Panc1 (cell line): Measurements from ENCODE around the gene MAG. TPM values are rescaled to one million over a fixed set of nuclear protein-coding genes. Genes with fewer than 3 reads are reported as not detected.
"Not testable (repeated sequence)": the region's sequence is repeated elsewhere in the genome, so short reads cannot be mapped to it uniquely, and the experiment has no call there.

Experiments used
- ATAC-seq: fragments of 200-7000 bp; cut with Tn5 transposase; 2 replicates; pipeline ENCODE4 v1.9.1; 2020; ENCODE audit warnings: mild to moderate bottlenecking, moderate library complexity
- BruUV-seq: library from RNA; stranded (reverse); fragments of 400-500 nt; replicated peaks from 2 replicates; lab custom pipeline; 2021; lab: Mats Ljungman, UMichigan
- CTCF ChIA-PET: fragments of 300-600 bp; sonication (Branson Sonifier 250); formaldehyde crosslinking; loops from one replicate; lab custom pipeline; 2022; ENCODE audit warnings: antibody characterized with exemption; lab: Charles Lee
- POLR2A ChIA-PET: fragments of 300-600 bp; sonication (Branson Sonifier 250); formaldehyde crosslinking; loops from one replicate; lab custom pipeline; 2022; ENCODE audit warnings: antibody characterized with exemption; lab: Charles Lee
- DNase-seq: peaks from one replicate; pipeline ENCODE4 v3.0.0-alpha.2; 2010; ENCODE audit warnings: low read depth, low spot score
- H3K27ac ChIP-seq: 2 replicates; pipeline ENCODE4 v1.5.1; 2011; ENCODE audit warnings: mild to moderate bottlenecking, low read length, inconsistent platforms
- H3K27me3 ChIP-seq: fragments of 200-500 bp; sonication (Bioruptor generic); 2 replicates; pipeline ENCODE4 v1.6.0; 2014; ENCODE audit warnings: low read length, inconsistent platforms; ENCODE audit not compliant: control insufficient read depth, insufficient read depth
- H3K36me3 ChIP-seq: fragments of 200-500 bp; sonication (Bioruptor generic); 2 replicates; pipeline ENCODE4 v1.5.1; 2014; ENCODE audit warnings: inconsistent platforms, mild to moderate bottlenecking, low read length, moderate library complexity; ENCODE audit not compliant: control insufficient read depth, insufficient read depth
- H3K4me1 ChIP-seq: 2 replicates; pipeline ENCODE4 v1.5.1; 2011; ENCODE audit warnings: inconsistent platforms, mild to moderate bottlenecking, low read length, moderate library complexity; ENCODE audit not compliant: control insufficient read depth, insufficient read depth
- H3K4me3 ChIP-seq, 2 experiments: 2 replicates each; pipeline ENCODE4 v1.5.1; 2011 to 2012; ENCODE audit warnings: low read depth in 2 of 2, low read length in 2 of 2, mild to moderate bottlenecking in 2 of 2, inconsistent platforms in 1 of 2, moderate library complexity in 1 of 2
- H3K9me3 ChIP-seq: fragments of 200-500 bp; sonication (Bioruptor generic); 2 replicates; pipeline ENCODE4 v1.5.1; 2014; ENCODE audit warnings: low read depth, mild to moderate bottlenecking, inconsistent platforms, low read length, moderate library complexity; ENCODE audit not compliant: control insufficient read depth, insufficient read depth
- POLR2AphosphoS5 ChIP-seq: IDR thresholded peaks from 2 replicates; pipeline ENCODE4 v1.6.1; 2012; ENCODE audit warnings: mild to moderate bottlenecking, low read depth, low read length, moderate library complexity
- SIN3A ChIP-seq: IDR thresholded peaks from 2 replicates; pipeline ENCODE4 v1.6.1; 2012; ENCODE audit warnings: low read depth, mild to moderate bottlenecking, low read length, moderate library complexity, borderline replicate concordance; ENCODE audit not compliant: insufficient read depth
- TCF7L2 ChIP-seq: IDR thresholded peaks from 2 replicates; pipeline ENCODE4 v1.6.1; 2011; ENCODE audit warnings: mild to moderate bottlenecking, low read depth, low read length, inconsistent platforms
- in situ Hi-C: cut with HindIII; loops from 2 replicates; pipeline ENCODE4 v1.10.0; 2016; ENCODE audit warnings: low sequenced_read_pairs, low pct_unique_long_range_greater_than_20kb
- intact Hi-C: fragments of 100-400 bp; cut with micrococcal nuclease; formaldehyde crosslinking; loops from one replicate; pipeline ENCODE4 v1.10.0; 2022; ENCODE audit not compliant: unreplicated experiment
- total RNA-seq: library from RNA; stranded (reverse); gene quantifications from one replicate; pipeline ENCODE4 v1.2.1, GENCODE V29; 2021; ENCODE audit not compliant: unreplicated experiment
- TF ChIP-seq, protein P1 (sequence below), 2 experiments: IDR thresholded peaks; 2 replicates each; pipeline ENCODE4 v1.6.1; 2011 to 2012; ENCODE audit warnings: low read depth in 2 of 2, control low read depth in 1 of 2, low read length in 1 of 2, mild to moderate bottlenecking in 1 of 2, moderate library complexity in 1 of 2; ENCODE audit not compliant: insufficient read depth in 1 of 2
- TF ChIP-seq, protein P2 (sequence below): fragments of 450-650 bp; IDR thresholded peaks from 2 replicates; pipeline ENCODE4 v1.5.1; 2017; ENCODE audit warnings: mild to moderate bottlenecking

Gene MAG
- total RNA-seq, 1 experiment from 2014 or later = not detected

GRCh38 chr19:35355791-35356460 is 64.0 kb downstream of the MAG start:
- in situ Hi-C loops (no loop called here), intact Hi-C loops (loop anchor here (10.0 kb wide), 1 partner anchor 139 kb away; the partner anchor contains the start of gene KRTDAP)
- H3K36me3 ChIP-seq = no peaks in the 10 kb centered on the region
- H3K9me3 ChIP-seq = no peaks in the 10 kb centered on the region
- POLR2A ChIA-PET = no interaction called here
- CTCF ChIA-PET = interaction anchor here (0.7 kb wide), 1 partner anchor 9 kb away, joined by 10 read pairs; no protein-coding TSS in a partner anchor
- ATAC-seq (no peak), DNase-seq (no peak)
- H3K4me1 ChIP-seq = no peaks in the 10 kb centered on the region
- no TSS peak for BruUV-seq
- no peak overlapping the region for H3K4me3 ChIP-seq
- TF ChIP-seq SIN3A (no peak), TCF7L2 (no peak), POLR2AphosphoS5 (no peak)
- TF ChIP-seq, protein P1, sequence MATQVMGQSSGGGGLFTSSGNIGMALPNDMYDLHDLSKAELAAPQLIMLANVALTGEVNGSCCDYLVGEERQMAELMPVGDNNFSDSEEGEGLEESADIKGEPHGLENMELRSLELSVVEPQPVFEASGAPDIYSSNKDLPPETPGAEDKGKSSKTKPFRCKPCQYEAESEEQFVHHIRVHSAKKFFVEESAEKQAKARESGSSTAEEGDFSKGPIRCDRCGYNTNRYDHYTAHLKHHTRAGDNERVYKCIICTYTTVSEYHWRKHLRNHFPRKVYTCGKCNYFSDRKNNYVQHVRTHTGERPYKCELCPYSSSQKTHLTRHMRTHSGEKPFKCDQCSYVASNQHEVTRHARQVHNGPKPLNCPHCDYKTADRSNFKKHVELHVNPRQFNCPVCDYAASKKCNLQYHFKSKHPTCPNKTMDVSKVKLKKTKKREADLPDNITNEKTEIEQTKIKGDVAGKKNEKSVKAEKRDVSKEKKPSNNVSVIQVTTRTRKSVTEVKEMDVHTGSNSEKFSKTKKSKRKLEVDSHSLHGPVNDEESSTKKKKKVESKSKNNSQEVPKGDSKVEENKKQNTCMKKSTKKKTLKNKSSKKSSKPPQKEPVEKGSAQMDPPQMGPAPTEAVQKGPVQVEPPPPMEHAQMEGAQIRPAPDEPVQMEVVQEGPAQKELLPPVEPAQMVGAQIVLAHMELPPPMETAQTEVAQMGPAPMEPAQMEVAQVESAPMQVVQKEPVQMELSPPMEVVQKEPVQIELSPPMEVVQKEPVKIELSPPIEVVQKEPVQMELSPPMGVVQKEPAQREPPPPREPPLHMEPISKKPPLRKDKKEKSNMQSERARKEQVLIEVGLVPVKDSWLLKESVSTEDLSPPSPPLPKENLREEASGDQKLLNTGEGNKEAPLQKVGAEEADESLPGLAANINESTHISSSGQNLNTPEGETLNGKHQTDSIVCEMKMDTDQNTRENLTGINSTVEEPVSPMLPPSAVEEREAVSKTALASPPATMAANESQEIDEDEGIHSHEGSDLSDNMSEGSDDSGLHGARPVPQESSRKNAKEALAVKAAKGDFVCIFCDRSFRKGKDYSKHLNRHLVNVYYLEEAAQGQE (IDR thresholded peaks at IDR 0.05; ENCODE audit: insufficient read depth in 1 of 2, low read depth in 2 of 2, low read length in 1 of 2) = no peak
- TF ChIP-seq, protein P2, sequence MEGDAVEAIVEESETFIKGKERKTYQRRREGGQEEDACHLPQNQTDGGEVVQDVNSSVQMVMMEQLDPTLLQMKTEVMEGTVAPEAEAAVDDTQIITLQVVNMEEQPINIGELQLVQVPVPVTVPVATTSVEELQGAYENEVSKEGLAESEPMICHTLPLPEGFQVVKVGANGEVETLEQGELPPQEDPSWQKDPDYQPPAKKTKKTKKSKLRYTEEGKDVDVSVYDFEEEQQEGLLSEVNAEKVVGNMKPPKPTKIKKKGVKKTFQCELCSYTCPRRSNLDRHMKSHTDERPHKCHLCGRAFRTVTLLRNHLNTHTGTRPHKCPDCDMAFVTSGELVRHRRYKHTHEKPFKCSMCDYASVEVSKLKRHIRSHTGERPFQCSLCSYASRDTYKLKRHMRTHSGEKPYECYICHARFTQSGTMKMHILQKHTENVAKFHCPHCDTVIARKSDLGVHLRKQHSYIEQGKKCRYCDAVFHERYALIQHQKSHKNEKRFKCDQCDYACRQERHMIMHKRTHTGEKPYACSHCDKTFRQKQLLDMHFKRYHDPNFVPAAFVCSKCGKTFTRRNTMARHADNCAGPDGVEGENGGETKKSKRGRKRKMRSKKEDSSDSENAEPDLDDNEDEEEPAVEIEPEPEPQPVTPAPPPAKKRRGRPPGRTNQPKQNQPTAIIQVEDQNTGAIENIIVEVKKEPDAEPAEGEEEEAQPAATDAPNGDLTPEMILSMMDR = no peak
- H3K27me3 ChIP-seq = 0 out of 2 replicates have a peak, but pooled peaks cover 2% of the 10 kb centered on the region
- no peak overlapping the region for H3K27ac ChIP-seq

DNA sequence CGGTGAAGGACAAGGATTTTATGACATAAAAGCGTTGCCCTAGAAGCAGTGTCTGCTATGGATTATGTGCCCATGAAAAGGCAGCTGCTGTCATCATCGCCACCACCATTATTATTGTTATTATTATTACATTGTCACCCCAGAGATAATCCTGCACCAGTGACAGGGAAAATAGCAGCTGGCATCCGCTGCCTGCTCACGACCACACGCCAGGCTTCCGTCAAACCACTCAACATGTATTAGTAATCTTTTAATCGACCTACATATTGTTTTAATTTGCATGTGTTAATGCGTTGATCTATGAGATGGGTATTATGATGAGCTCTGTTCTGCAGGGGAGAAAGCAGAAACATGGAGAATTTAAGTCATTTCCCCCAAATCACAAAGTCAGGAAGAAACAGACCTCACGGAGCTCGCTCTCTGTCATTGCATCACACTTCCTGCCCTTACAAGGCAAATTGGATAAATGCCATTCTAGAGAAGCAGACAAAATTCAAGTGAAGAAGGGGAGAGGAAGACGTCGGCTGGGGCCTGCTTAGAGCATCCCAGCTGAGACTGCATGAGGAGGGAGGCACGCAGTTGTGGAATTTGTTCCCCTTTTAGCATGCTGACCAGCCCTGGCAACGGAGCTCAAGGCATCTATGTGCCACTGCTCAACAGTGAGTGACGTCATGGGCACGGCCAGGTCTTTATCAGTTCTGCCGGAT is 66.1 kb downstream of the MAG start, which contains the start of gene FFAR3:
TSS of gene FFAR3 (plus strand) at position 594 of the 707 bp plus-strand sequence. CDS start 431 bp downstream, outside the sequence.
- no peaks in the 10 kb centered on the region for H3K9me3 ChIP-seq
- no TSS peak for BruUV-seq
- H3K27me3 ChIP-seq = peaks cover 2% of the 10 kb centered on the region; the same call in 1 of the 2 replicates
- in situ Hi-C loops (no loop called here), intact Hi-C loops (loop anchor here (10.0 kb wide), 1 partner anchor 137 kb away; the partner anchor contains the start of gene KRTDAP)
- ATAC-seq (no peak), DNase-seq (no peak)
- TF ChIP-seq, protein P1 (IDR thresholded peaks at IDR 0.05; ENCODE audit: insufficient read depth in 1 of 2, low read depth in 2 of 2, low read length in 1 of 2) = no peak
- no peak for TF ChIP-seq TCF7L2
- no peak for TF ChIP-seq SIN3A
- TF ChIP-seq POLR2AphosphoS5 = no peak
- TF ChIP-seq, protein P2 = no peak
- no peak within 1 kb of the TSS for H3K27ac ChIP-seq
- no peak within 1 kb of the TSS for H3K4me3 ChIP-seq
- no peaks in the 10 kb centered on the region for H3K4me1 ChIP-seq
- H3K36me3 ChIP-seq = no peaks in the 10 kb centered on the region
- ChIA-PET POLR2A (no interaction called here), CTCF (interaction anchor here (1.3 kb wide), 1 partner anchor 26 kb away, joined by 3 read pairs; no protein-coding TSS in a partner anchor)

GRCh38 chr19:35358834-35359233 is 66.9 kb downstream of the MAG start:
- in situ Hi-C loops, H3K36me3 ChIP-seq, H3K27ac ChIP-seq, H3K27me3 ChIP-seq, H3K4me1 ChIP-seq, BruUV-seq, H3K9me3 ChIP-seq, H3K4me3 ChIP-seq, CTCF ChIA-PET, DNase-seq, POLR2A ChIA-PET, ATAC-seq: not testable (repeated sequence)
- intact Hi-C loops = loop anchor here (10.0 kb wide), 1 partner anchor 136 kb away; the partner anchor contains the start of gene KRTDAP
